ENCODE measurements around the gene KIRREL3.

GRCh38 chr11:126756855-126757254 is 243.7 kb downstream of the KIRREL3 start:
- TF ChIP-seq MXI1 (IDR thresholded peaks at IDR 0.05; ENCODE audit: low read depth, low read length) (no peak), CTCF (IDR thresholded peaks at IDR 0.05) (no peak), TEAD4 (IDR thresholded peaks at IDR 0.05; ENCODE audit: borderline replicate concordance, insufficient read depth) (no peak), EP300 (IDR thresholded peaks at IDR 0.05; ENCODE audit: borderline replicate concordance in 1 of 2, low read depth in 1 of 2, low read length in 1 of 2) (no peak), MAX (IDR thresholded peaks at IDR 0.05; ENCODE audit: low read depth) (no peak), TCF12 (IDR thresholded peaks at IDR 0.05) (no peak), FOXJ3 (CRISPR knock-in tag; IDR thresholded peaks at IDR 0.05) (no peak), SIN3A (IDR thresholded peaks at IDR 0.05; ENCODE audit: borderline replicate concordance, low read depth, low read length) (no peak), RAD21 (IDR thresholded peaks at IDR 0.05; ENCODE audit: low read length) (no peak), FOSL2 (IDR thresholded peaks at IDR 0.05; ENCODE audit: borderline replicate concordance, low read depth) (no peak), USF2 (IDR thresholded peaks at IDR 0.05; ENCODE audit: borderline replicate concordance, low read depth, low read length) (no peak)

Measured in SK-N-SH (cell line).